B cell (primary cell): ENCODE results near the gene CLSTN2. TPM values are rescaled to one million over a fixed set of nuclear protein-coding genes. Genes with fewer than 3 reads are reported as not detected.

Experiments
- ATAC-seq: fragments of 200-7000 bp; cut with Tn5 transposase; one replicate; pipeline ENCODE4 v1.10.0; 2021; ENCODE audit warnings: low read depth, mild to moderate bottlenecking, moderate number of reproducible peaks, moderate library complexity
- CTCF ChIA-PET: fragments of 350-600 bp; sonication (Branson Sonifier 250); formaldehyde crosslinking; loops from one replicate; lab custom pipeline; 2021; ENCODE audit warnings: antibody characterized with exemption, inconsistent platforms; lab: Charles Lee
- POLR2A ChIA-PET: fragments of 350-600 bp; sonication (Branson Sonifier 250); formaldehyde crosslinking; loops from one replicate; lab custom pipeline; 2021; ENCODE audit warnings: antibody characterized with exemption; lab: Charles Lee
- DNase-seq: peaks from one replicate; pipeline ENCODE4 v3.0.0; 2013
- H2AFZ ChIP-seq: 2 replicates; pipeline ENCODE4 v1.6.1; 2012; ENCODE audit warnings: mild to moderate bottlenecking, low read depth, low read length; ENCODE audit not compliant: insufficient read depth, poor library complexity, severe bottlenecking
- H3K27ac ChIP-seq, 2 donors: 1 replicate in 1 of 2; 2 replicates in 1 of 2; pipeline ENCODE4 v1.5.1; 2012 to 2013; ENCODE audit warnings: low read length in 2 of 2, mild to moderate bottlenecking in 2 of 2, moderate library complexity in 1 of 2
- H3K27me3 ChIP-seq, 4 experiments: fragments of 200-600 bp in 1 of 4; sonication (generic) in 1 of 4; replicated peaks in 1 of 4; 1 replicate in 2 of 4; 2 replicates in 2 of 4; pipeline versions ENCODE4 v1.6.1 to v1.7.0; 2013 to 2016; ENCODE audit warnings: low read length in 3 of 4, mild to moderate bottlenecking in 2 of 4, mixed read lengths in 1 of 4, moderate library complexity in 1 of 4; ENCODE audit not compliant: insufficient read depth in 4 of 4, control insufficient read depth in 3 of 4; ENCODE audit errors: control extremely low read depth in 1 of 4
- H3K36me3 ChIP-seq, 2 experiments: replicated peaks in 1 of 2; 1 replicate in 1 of 2; 2 replicates in 1 of 2; pipeline versions ENCODE4 v1.6.1 to v1.7.1; 2013; ENCODE audit warnings: low read length in 1 of 2; ENCODE audit not compliant: insufficient read depth in 2 of 2, control insufficient read depth in 1 of 2; ENCODE audit errors: control extremely low read depth in 1 of 2, extremely low read depth in 1 of 2
- H3K4me1 ChIP-seq, 2 donors: fragments of 200-600 bp in 1 of 2; sonication (generic) in 1 of 2; 1 replicate in 1 of 2; 2 replicates in 1 of 2; pipeline versions ENCODE4 v1.5.1 to v1.6.1; 2013 to 2017; ENCODE audit warnings: low read length in 2 of 2; ENCODE audit not compliant: control insufficient read depth in 2 of 2, insufficient read depth in 2 of 2
- H3K4me2 ChIP-seq: replicated peaks from 2 replicates; pipeline ENCODE3; 2012; ENCODE audit warnings: mild to moderate bottlenecking, low read depth, low read length; ENCODE audit not compliant: poor library complexity, severe bottlenecking
- H3K4me3 ChIP-seq, 5 experiments: fragments of 200-600 bp in 1 of 5; sonication (generic) in 1 of 5; 1 replicate in 3 of 5; 2 replicates in 2 of 5; pipeline versions ENCODE4 v1.5.1 to v1.7.0; 2011 to 2016; ENCODE audit warnings: low read length in 4 of 5, mild to moderate bottlenecking in 4 of 5, low read depth in 2 of 5, control low read depth in 1 of 5, moderate library complexity in 1 of 5; ENCODE audit not compliant: insufficient read depth in 1 of 5; ENCODE audit errors: control extremely low read depth in 1 of 5, extremely low read depth in 1 of 5
- H3K79me2 ChIP-seq: fragments of 200-600 bp; sonication (generic); one replicate; pipeline ENCODE4 v1.6.0; 2016; ENCODE audit warnings: low read length; ENCODE audit not compliant: control insufficient read depth, insufficient read depth
- H3K9ac ChIP-seq: fragments of 200-600 bp; sonication (generic); 2 replicates; pipeline ENCODE4 v1.6.1; 2017; ENCODE audit warnings: mild to moderate bottlenecking, low read length, moderate library complexity
- H3K9me3 ChIP-seq, 3 donors: one replicate each; pipeline versions ENCODE4 v1.6.1 to v1.7.1; 2013; ENCODE audit warnings: low read length in 2 of 3; ENCODE audit not compliant: control insufficient read depth in 2 of 3, insufficient read depth in 1 of 3; ENCODE audit errors: control extremely low read depth in 1 of 3
- H4K20me1 ChIP-seq: 2 replicates; pipeline ENCODE4 v1.6.0; 2012; ENCODE audit warnings: mild to moderate bottlenecking, low read length; ENCODE audit not compliant: insufficient read depth, control insufficient read depth, poor library complexity, severe bottlenecking
- H3K27ac Mint-ChIP-seq: one replicate; pipeline ENCODE4 v1.8.0; 2021; ENCODE audit warnings: mixed read lengths
- H3K27me3 Mint-ChIP-seq: one replicate; pipeline ENCODE4 v1.8.0; 2021; ENCODE audit warnings: mixed read lengths
- H3K4me1 Mint-ChIP-seq: one replicate; pipeline ENCODE4 v1.8.0; 2021; ENCODE audit warnings: mixed read lengths
- H3K4me3 Mint-ChIP-seq: one replicate; pipeline ENCODE4 v1.8.0; 2021; ENCODE audit warnings: mixed read lengths
- H3K9me3 Mint-ChIP-seq: one replicate; pipeline ENCODE4 v1.8.0; 2022; ENCODE audit warnings: mixed read lengths; ENCODE audit not compliant: insufficient read depth
- EZH2 ChIP-seq: IDR thresholded peaks from 2 replicates; pipeline ENCODE4 v1.6.1; 2012; ENCODE audit warnings: borderline replicate concordance, low read depth, mild to moderate bottlenecking, moderate library complexity, low read length; ENCODE audit not compliant: insufficient read depth, poor library complexity, severe bottlenecking
- WGBS: methylation state at CpG from one replicate; pipeline ENCODE4 v1.1.5; 2013; ENCODE audit warnings: missing lambda C conversion rate; ENCODE audit not compliant: insufficient coverage; 5-methylcytosine and 5-hydroxymethylcytosine counted together
- intact Hi-C: fragments of 100-400 bp; cut with micrococcal nuclease; formaldehyde crosslinking; loops from one replicate; pipeline ENCODE4 v1.10.0; 2022
- polyA plus RNA-seq: library from polyadenylated mRNA; depleted of rRNA; stranded (reverse); fragments of >200 nt; gene quantifications from 2 replicates; pipeline ENCODE4 v1.2.3, GENCODE V29; 2012
- total RNA-seq, 2 donors: library from RNA; stranded (reverse); fragments of 120-200 nt in 1 of 2; gene quantifications; 1 replicate in 1 of 2; 2 replicates in 1 of 2; pipeline versions ENCODE4 v1.2.3 to v1.2.4, GENCODE V29; 2013 to 2022
- TF ChIP-seq, protein P1 (sequence below): fragments of 200-600 bp; IDR thresholded peaks from one replicate; pipeline ENCODE4 v1.8.0; 2022; ENCODE audit warnings: antibody characterized with exemption, mild to moderate bottlenecking

CLSTN2 gene
- total and polyA plus RNA-seq, 2 donors (not counting 1 experiment from before 2014, with no cell fraction given): not detected

DNA sequence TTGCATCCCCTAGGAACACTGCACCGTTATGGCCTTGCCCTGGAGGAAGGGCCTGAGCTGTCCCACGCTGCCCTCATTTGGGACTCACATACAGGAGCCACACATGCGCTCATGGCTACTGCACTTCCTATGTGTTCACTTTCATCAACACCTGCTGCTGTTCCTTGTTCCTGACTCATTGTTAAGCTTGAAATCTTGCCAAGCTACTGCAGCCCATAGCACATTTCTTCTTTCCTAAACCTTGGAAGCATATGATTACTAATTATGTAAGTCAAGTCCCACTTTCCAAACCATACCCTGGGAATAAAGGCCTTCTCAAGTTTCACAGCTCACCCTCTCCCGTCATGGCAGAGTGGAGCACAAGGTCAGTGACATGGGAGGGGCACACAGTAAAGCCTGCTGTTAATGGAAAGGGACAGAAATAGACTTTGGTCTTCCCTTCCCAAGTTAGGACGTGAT, 307.9 kb downstream of the CLSTN2 start:
- DNase-seq (no peak), ATAC-seq (no peak)
- POLR2A ChIA-PET: no interaction called here
- no peaks in the 10 kb centered on the region for H3K79me2 ChIP-seq
- Mint-ChIP-seq H3K27ac (no peak overlapping the region), H3K9me3 (no peaks in the 10 kb centered on the region), H3K4me1 (no peaks in the 10 kb centered on the region), H3K4me3 (no peak overlapping the region), H3K27me3 (no peaks in the 10 kb centered on the region)
- 80% methylated on average over 3 of the region's 5 CpGs for WGBS
- H3K4me2 ChIP-seq: no peak overlapping the region
- CTCF ChIA-PET: no interaction called here
- no peak overlapping the region for H3K9ac ChIP-seq
- no peak overlapping the region for H3K27ac ChIP-seq
- no peaks in the 10 kb centered on the region for H4K20me1 ChIP-seq
- no peaks in the 10 kb centered on the region for H3K27me3 ChIP-seq
- no peaks in the 10 kb centered on the region for H3K36me3 ChIP-seq
- intact Hi-C loops: no loop called here
- no peak overlapping the region for H3K4me3 ChIP-seq
- no peaks in the 10 kb centered on the region for H3K9me3 ChIP-seq
- no peaks in the 10 kb centered on the region for H3K4me1 ChIP-seq
- no peak overlapping the region for H2AFZ ChIP-seq
- TF ChIP-seq, protein P1, sequence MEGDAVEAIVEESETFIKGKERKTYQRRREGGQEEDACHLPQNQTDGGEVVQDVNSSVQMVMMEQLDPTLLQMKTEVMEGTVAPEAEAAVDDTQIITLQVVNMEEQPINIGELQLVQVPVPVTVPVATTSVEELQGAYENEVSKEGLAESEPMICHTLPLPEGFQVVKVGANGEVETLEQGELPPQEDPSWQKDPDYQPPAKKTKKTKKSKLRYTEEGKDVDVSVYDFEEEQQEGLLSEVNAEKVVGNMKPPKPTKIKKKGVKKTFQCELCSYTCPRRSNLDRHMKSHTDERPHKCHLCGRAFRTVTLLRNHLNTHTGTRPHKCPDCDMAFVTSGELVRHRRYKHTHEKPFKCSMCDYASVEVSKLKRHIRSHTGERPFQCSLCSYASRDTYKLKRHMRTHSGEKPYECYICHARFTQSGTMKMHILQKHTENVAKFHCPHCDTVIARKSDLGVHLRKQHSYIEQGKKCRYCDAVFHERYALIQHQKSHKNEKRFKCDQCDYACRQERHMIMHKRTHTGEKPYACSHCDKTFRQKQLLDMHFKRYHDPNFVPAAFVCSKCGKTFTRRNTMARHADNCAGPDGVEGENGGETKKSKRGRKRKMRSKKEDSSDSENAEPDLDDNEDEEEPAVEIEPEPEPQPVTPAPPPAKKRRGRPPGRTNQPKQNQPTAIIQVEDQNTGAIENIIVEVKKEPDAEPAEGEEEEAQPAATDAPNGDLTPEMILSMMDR: no peak
- no peak for TF ChIP-seq EZH2

DNA sequence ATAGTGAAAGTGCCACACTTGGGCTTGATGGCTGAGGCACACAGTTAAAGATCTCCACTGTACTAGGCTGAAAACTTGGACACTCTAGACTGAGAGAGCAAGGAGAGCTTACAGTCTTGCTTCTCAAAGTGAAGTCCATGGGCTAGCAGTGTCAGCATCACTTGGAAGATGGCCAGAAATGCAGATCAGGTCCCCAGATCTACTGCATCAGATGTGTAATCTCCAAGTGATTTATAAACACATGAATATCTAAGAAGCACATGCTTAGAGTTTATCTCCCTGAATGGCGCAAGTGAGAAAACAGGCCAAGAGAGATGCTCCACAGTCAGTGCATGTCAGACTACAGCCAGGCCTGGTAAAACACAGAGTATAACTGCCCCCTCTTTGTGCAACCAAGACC, 308.6 kb downstream of the CLSTN2 start:
- WGBS: 100% methylated on average over 1 of the region's 1 CpG
- CTCF ChIA-PET: no interaction called here

More for the DNA sequence above, 308.6 kb downstream of the CLSTN2 start:
- Mint-ChIP-seq H3K27me3 (no peaks in the 10 kb centered on the region), H3K27ac (no peak overlapping the region), H3K4me1 (no peaks in the 10 kb centered on the region), H3K4me3 (no peak overlapping the region), H3K9me3 (no peaks in the 10 kb centered on the region)
- intact Hi-C loops: no loop called here
- H3K79me2 ChIP-seq: no peaks in the 10 kb centered on the region
- H3K4me3 ChIP-seq: no peak overlapping the region
- ATAC-seq: no peak
- no peak overlapping the region for H3K9ac ChIP-seq
- POLR2A ChIA-PET: no interaction called here
- H3K27ac ChIP-seq: no peak overlapping the region
- H3K4me1 ChIP-seq: no peaks in the 10 kb centered on the region
- no peak overlapping the region for H3K4me2 ChIP-seq
- H2AFZ ChIP-seq: no peak overlapping the region
- no peaks in the 10 kb centered on the region for H4K20me1 ChIP-seq
- H3K36me3 ChIP-seq: no peaks in the 10 kb centered on the region
- no peaks in the 10 kb centered on the region for H3K27me3 ChIP-seq
- H3K9me3 ChIP-seq: no peaks in the 10 kb centered on the region
- DNase-seq: no peak
- TF ChIP-seq, protein P1: no peak
- no peak for TF ChIP-seq EZH2
